Activated CD4-positive, alpha-beta T cell treated with anti-CD3 and anti-CD28 coated beads, Interleukin-2, amount 10 ng/mL, durations not matched to agents 7 days and 5 days (primary cell): ENCODE results near the gene RNU6-9. TPM values are rescaled to one million over a fixed set of nuclear protein-coding genes. Genes with fewer than 3 reads are reported as not detected.
"Not testable (repeated sequence)": the region's sequence is repeated elsewhere in the genome, so short reads cannot be mapped to it uniquely, and the experiment has no call there.

Experiments
- CTCF ChIA-PET: fragments of 350-600 bp; sonication (Branson Sonifier 250); formaldehyde crosslinking; loops from one replicate; lab custom pipeline; 2021; ENCODE audit warnings: antibody characterized with exemption; lab: Charles Lee
- POLR2A ChIA-PET: fragments of 350-600 bp; sonication (Branson Sonifier 250); formaldehyde crosslinking; loops from one replicate; lab custom pipeline; 2021; ENCODE audit warnings: antibody characterized with exemption; lab: Charles Lee
- DNase-seq: peaks from one replicate; pipeline ENCODE4 v3.0.0-alpha.2; 2020
- H3K27ac Mint-ChIP-seq: one replicate; pipeline ENCODE4 v1.8.0; 2021; ENCODE audit warnings: mild to moderate bottlenecking, moderate library complexity, mixed read lengths
- H3K27me3 Mint-ChIP-seq: one replicate; pipeline ENCODE4 v1.8.0; 2021; ENCODE audit warnings: mixed read lengths
- H3K36me3 Mint-ChIP-seq: one replicate; pipeline ENCODE4 v1.8.0; 2021; ENCODE audit warnings: low read depth, mixed read lengths
- H3K4me1 Mint-ChIP-seq: one replicate; pipeline ENCODE4 v1.8.0; 2021; ENCODE audit warnings: mixed read lengths
- H3K4me3 Mint-ChIP-seq: one replicate; pipeline ENCODE4 v1.8.0; 2021; ENCODE audit warnings: mild to moderate bottlenecking, moderate library complexity, mixed read lengths
- H3K9me3 Mint-ChIP-seq: one replicate; pipeline ENCODE4 v1.8.0; 2021; ENCODE audit warnings: mixed read lengths
- total RNA-seq, 2 experiments: library from RNA; stranded (reverse); gene quantifications; one replicate each; pipeline ENCODE4 v1.2.3, GENCODE V29; 2021

Gene RNU6-9
- total RNA-seq, 2 experiments from 2014 or later: not detected

DNA sequence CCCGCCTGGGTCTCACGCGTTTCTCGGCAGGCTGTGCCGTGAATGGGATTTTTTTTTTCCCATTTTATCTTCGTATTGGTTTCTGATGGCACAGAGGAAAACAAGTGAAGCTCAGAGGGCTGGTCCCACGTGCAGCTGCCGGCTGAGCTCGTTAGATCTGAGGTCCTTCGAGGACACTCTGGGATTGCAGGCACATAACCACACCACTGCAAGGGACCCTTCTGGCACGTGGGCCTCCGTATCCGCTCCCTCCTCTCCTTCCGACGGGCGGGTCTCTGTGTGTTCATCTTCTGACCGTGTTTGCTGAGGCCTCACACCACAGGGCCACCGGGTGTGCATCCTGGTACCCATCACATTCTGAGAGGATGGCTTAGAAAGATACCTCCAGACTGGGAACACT lies 17.2 kb upstream of the RNU6-9 start:
- H3K27me3 Mint-ChIP-seq: no peaks in the 10 kb centered on the region
- POLR2A ChIA-PET: no interaction called here
- no peaks in the 10 kb centered on the region for H3K9me3 Mint-ChIP-seq
- peaks cover 14% of the 10 kb centered on the region for H3K4me1 Mint-ChIP-seq
- no peak for DNase-seq
- H3K4me3 Mint-ChIP-seq: no peak overlapping the region
- CTCF ChIA-PET: interaction anchor here (1.3 kb wide), 1 partner anchor 33 kb away, joined by 4 read pairs; no protein-coding TSS in a partner anchor
- peaks cover 9% of the 10 kb centered on the region for H3K36me3 Mint-ChIP-seq
- H3K27ac Mint-ChIP-seq: no peak overlapping the region

DNA sequence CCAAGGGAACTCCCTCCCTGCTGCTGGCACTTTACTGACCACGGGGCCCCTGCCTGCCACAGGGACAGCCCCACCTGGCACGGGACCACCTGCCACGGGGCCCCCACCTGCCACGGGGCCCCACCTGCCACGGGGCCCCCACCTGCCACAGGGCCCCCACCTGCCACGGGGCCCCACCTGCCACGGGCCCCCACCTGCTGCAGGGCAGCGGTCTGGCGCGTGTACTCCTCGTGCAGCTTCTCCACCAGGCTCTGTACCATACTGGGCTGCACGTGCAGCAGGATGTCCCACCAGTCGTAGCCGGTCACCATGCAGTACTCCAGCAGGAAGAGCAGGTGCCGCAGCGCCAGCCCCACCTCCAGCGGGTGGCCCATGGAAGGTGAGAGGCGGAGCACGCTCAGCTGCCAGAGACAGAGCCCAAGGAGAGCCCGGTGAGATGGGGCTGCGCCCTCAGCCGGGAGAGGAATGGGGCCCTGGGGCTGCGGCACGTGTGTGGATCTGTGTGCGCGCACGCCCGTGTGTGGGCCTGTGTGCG lies 16.4 kb upstream of the RNU6-9 start:
- DNase-seq: no peak
- Mint-ChIP-seq H3K4me3 (no peak overlapping the region), H3K4me1 (peaks cover 12% of the 10 kb centered on the region), H3K27me3 (no peaks in the 10 kb centered on the region), H3K27ac (no peak overlapping the region), H3K36me3 (peaks cover 7% of the 10 kb centered on the region), H3K9me3 (no peaks in the 10 kb centered on the region)
- ChIA-PET CTCF (no interaction called here), POLR2A (no interaction called here)

DNA sequence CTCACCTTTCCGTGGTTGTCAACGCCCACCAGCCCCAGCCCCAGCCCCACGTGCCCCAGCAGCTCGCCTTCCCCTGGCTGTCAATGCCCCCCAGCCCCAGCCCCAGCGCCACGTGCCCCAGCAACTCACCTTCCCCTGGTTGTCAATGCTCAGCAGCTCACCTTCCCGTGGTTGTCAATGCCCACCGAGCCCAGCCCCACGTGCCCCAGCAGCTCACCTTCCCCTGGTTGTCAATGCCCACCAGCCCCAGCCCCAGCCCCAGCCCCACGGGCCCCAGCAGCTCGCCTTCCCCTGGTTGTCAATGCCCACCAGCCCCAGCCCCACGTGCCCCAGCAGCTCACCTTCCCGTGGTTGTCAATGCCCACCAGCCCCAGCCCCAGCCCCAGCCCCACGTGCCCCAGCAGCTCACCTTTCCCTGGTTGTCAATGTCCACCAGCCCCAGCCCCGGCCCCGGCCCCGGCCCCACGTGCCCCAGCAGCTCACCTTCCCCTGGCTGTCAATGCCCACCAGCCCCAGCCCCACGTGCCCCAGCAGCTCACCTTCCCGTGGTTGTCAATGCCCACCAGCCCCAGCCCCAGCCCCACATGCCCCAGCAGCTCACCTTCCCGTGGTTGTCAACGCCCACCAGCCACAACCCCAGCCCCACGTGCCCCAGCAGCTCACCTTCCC lies 15.2 kb upstream of the RNU6-9 start:
- H3K4me3 Mint-ChIP-seq, H3K27me3 Mint-ChIP-seq, POLR2A ChIA-PET, H3K36me3 Mint-ChIP-seq, H3K9me3 Mint-ChIP-seq, DNase-seq, H3K4me1 Mint-ChIP-seq: not testable (repeated sequence)
- H3K27ac Mint-ChIP-seq: peak overlapping the region; percentile 19
- CTCF ChIA-PET: interaction anchor here (1.3 to 1.8 kb wide), 2 partner anchors 13 to 15 kb away, joined by 3 to 6 read pairs; no protein-coding TSS in a partner anchor

DNA sequence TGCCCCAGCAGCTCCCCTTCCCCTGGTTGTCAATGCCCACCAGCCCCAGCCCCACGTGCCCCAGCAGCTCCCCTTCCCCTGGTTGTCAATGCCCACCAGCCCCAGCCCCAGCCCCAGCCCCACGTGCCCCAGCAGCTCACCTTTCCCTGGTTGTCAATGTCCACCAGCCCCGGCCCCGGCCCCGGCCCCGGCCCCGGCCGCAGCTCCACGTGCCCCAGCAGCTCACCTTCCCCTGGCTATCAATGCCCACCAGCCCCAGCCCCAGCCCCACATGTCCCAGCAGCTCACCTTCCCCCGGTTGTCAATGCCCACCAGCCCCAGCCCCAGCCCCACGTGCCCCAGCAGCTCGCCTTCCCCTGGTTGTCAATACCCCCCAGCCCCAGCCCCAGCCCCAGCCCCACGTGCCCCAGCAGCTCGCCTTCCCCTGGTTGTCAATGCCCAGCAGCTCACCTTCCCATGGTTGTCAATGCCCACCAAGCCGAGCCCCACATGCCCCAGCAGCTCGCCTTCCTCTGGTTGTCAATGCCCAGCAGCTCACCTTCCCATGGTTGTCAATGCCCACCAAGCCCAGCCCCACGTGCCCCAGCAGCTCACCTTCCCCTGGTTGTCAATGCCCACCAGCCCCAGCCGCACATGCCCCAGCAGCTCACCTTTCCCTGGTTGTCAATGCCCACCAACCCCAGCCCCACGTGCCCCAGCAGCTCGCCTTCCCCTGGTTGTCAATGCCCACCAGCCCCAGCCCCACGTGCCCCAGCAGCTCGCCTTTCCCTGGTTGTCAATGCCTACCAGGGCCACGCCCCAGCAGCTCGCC lies 14.3 kb upstream of the RNU6-9 start:
- peak overlapping the region; percentile 47 for H3K27ac Mint-ChIP-seq
- ChIA-PET CTCF (interaction anchor here (0.8 to 1.8 kb wide), 4 partner anchors 14 to 145 kb away, joined by 3 to 6 read pairs (median 3); no protein-coding TSS in a partner anchor), POLR2A (interaction anchor here (0.6 kb wide), 1 partner anchor 118 kb away, joined by 3 read pairs; no protein-coding TSS in a partner anchor)
- H3K9me3 Mint-ChIP-seq, H3K36me3 Mint-ChIP-seq, H3K27me3 Mint-ChIP-seq, DNase-seq, H3K4me3 Mint-ChIP-seq, H3K4me1 Mint-ChIP-seq: not testable (repeated sequence)

DNA sequence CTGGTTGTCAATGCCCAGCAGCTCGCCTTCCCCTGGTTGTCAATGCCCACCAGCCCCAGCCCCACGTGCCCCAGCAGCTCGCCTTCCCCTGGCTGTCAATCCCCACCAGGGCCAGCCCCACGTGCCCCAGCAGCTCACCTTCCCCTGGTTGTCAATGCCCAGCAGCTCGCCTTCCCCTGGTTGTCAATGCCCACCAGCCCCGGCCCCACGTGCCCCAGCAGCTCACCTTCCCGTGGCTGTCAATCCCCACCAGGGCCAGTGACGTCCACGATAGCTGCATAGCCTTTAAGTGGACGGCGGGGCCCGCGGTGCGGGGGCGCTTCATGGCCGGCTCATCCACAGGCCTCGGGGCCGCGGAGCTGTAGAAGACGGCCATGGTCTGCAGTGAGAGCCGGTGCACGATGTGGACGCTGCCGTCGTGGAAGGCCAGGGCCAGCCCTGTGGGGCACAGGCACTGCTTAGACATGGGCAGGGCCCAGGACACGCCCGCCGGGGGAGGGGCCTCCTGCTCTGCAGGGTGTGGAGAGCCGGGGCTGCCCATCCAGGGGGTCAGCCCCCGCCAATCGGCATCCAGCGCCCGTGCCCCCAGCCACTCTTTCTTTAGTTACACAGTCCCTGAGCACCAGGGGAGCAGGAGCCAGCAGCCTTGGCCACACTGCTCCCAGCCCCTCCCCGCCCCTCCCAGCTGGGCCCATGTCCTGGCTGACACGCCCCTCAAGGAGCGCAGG lies 13.4 kb upstream of the RNU6-9 start:
- Mint-ChIP-seq H3K27me3 (no peaks in the 10 kb centered on the region), H3K4me1 (peaks cover 1% of the 10 kb centered on the region), H3K36me3 (peaks cover 7% of the 10 kb centered on the region), H3K27ac (no peak overlapping the region), H3K9me3 (no peaks in the 10 kb centered on the region), H3K4me3 (no peak overlapping the region)
- ChIA-PET CTCF (interaction anchor here (0.8 to 1.4 kb wide), 3 partner anchors 17 to 146 kb away, joined by 3 to 4 read pairs (median 3); no protein-coding TSS in a partner anchor), POLR2A (interaction anchor here (0.6 kb wide), 1 partner anchor 117 kb away, joined by 3 read pairs; no protein-coding TSS in a partner anchor)
- DNase-seq: no peak

DNA sequence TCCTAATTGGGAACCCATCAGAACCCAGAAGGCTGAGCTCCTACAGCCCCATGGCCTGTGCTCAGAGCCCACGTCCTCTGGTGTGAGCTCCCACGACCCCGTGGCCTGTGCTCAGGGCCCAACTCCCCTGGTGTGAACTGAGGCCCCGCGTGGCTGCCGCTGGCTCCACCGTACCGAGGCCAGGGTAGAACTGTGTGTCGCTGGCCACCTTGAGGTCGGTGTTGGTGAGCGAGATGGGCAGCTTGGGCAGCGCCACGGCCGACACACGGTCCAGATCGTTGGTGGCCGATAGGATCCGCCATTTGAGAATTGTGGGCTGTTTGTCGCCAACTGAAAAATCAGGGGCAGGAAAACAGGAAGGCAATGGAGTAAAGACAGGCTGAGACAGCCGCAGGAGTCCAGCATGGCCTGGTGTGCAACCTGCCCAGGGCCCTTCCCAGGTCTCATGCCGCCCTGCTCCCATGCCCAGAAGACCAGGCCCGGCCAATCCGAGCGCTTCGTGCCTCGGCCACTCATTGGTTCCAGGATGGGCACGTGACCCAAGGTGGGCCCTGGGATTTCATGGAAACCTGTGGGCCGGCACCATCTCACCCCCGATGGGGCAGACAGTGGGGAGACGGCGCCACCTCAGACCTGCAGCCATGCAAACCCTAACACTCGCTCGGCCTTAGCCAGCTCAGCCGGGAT lies 11.8 kb upstream of the RNU6-9 start:
- H3K36me3 Mint-ChIP-seq: peaks cover 8% of the 10 kb centered on the region
- ChIA-PET POLR2A (no interaction called here), CTCF (interaction anchor here (0.6 to 1.4 kb wide), 5 partner anchors 20 to 313 kb away, joined by 3 to 7 read pairs (median 4); partner anchors contain the start of gene WDR18)

DNA sequence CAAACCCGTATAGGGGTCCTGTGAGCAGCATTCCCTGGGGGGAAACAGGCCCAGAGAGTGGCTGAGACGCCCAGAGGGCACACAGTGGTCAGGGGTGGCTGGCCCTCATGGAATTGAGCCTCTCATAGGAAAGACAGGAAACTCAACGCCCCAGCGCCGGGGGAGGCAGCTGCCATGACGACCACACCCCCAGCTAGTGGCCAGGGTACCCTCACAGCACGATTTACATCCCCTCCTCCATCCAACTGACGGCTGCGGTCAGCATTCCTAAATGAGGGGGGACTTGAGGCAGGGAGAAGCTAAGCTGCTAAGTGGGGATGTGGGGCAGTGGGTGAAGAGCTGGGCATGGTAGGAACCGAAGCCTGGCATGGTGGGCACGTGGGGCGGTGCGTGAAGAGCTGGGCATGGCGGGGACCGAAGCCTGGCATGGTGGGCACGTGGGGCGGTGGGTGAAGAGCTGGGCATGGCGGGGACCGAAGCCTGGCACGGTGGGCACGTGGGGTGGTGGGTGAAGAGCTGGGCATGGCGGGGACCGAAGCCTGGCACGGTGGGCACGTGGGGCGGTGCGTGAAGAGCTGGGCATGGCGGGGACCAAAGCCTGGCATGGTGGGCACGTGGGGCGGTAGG lies 10.3 kb upstream of the RNU6-9 start:
- Mint-ChIP-seq H3K27me3 (no peaks in the 10 kb centered on the region), H3K9me3 (no peaks in the 10 kb centered on the region), H3K4me3 (no peak overlapping the region), H3K4me1 (no peaks in the 10 kb centered on the region), H3K36me3 (peaks cover 15% of the 10 kb centered on the region), H3K27ac (no peak overlapping the region)
- ChIA-PET POLR2A (no interaction called here), CTCF (interaction anchor here (0.6 kb wide), 1 partner anchor 41 kb away, joined by 3 read pairs; no protein-coding TSS in a partner anchor)
- DNase-seq: no peak

More for the DNA sequence above, 11.8 kb upstream of the RNU6-9 start:
- DNase-seq: no peak
- no peak overlapping the region for H3K4me3 Mint-ChIP-seq
- H3K9me3 Mint-ChIP-seq: no peaks in the 10 kb centered on the region
- H3K4me1 Mint-ChIP-seq: peaks cover 1% of the 10 kb centered on the region
- no peak overlapping the region for H3K27ac Mint-ChIP-seq
- H3K27me3 Mint-ChIP-seq: no peaks in the 10 kb centered on the region

DNA sequence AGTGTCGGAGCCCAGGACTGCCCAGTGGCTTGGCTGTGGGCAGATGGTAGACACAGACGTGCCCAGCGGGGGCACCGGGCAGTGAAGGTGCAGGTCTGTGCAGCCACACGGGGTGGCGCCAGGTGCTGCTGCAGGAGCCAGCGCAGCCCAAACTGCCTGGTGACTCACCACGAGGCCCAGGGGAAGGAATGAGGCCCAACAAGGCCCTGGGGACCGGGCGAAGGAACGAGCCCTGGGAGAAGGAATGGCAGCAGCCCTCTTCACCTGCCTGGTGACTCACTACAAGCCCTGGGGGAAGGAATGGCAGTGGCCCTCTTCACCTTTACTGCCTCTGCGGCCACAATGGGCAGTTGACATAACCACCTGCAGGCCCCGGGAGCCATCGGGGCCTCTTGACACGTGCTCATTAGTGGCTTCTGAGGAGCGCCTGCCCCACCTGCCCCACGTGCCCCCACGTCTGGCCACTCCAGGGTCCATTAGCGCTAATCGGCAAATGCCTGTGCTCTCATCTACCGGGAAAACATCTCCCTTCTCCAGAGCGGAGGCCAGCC lies 9.5 kb upstream of the RNU6-9 start:
- no peak overlapping the region for H3K4me3 Mint-ChIP-seq
- no peaks in the 10 kb centered on the region for H3K27me3 Mint-ChIP-seq
- no peak for DNase-seq
- H3K27ac Mint-ChIP-seq: no peak overlapping the region
- CTCF ChIA-PET: interaction anchor here (0.6 kb wide), 1 partner anchor 42 kb away, joined by 3 read pairs; no protein-coding TSS in a partner anchor
- H3K36me3 Mint-ChIP-seq: peaks cover 15% of the 10 kb centered on the region
- H3K4me1 Mint-ChIP-seq: no peaks in the 10 kb centered on the region
- no peaks in the 10 kb centered on the region for H3K9me3 Mint-ChIP-seq
- POLR2A ChIA-PET: no interaction called here

DNA sequence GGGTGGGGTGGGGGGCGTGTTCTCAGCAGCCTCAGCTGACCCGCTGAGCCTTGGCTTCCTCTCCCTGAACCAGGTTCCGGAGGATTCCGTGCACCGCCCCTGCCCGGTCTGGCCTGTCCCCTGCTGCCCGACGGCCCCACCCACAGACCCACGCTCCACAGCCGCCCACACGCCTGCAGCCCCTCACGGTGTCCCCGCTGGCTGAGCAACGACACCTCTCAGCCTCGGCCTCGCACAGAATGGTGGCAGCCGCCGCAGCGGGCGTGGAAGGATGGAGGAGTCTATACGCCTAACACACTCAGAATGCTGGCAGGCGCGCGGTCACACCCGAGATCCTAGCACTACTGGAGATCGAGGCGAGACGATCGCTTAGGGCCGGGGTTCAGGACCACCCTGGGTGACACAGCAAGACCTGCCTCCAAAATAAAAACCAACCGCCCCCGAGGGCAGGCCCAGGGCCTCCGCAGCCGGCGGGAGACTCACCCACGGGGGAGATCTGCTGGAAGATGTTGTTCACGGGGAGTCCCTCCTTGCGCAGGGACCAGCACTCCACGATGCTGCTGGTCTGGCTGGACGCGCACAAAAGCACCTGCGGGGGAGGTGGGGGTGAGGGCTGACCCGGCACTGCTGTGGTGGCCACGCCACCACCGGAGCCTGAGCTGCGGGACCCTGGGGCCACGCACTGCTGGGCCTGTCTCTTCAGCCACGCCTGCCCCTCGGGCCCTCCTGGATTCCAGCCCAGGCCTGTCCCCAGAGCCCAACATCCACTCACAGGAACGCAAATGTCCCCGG lies 8.7 kb upstream of the RNU6-9 start:
- H3K27me3 Mint-ChIP-seq: no peaks in the 10 kb centered on the region
- ChIA-PET POLR2A (no interaction called here), CTCF (no interaction called here)
- H3K4me3 Mint-ChIP-seq: no peak overlapping the region
- no peak for DNase-seq
- no peak overlapping the region for H3K27ac Mint-ChIP-seq
- peaks cover 3% of the 10 kb centered on the region for H3K4me1 Mint-ChIP-seq
- H3K9me3 Mint-ChIP-seq: no peaks in the 10 kb centered on the region
- peaks cover 15% of the 10 kb centered on the region for H3K36me3 Mint-ChIP-seq

DNA sequence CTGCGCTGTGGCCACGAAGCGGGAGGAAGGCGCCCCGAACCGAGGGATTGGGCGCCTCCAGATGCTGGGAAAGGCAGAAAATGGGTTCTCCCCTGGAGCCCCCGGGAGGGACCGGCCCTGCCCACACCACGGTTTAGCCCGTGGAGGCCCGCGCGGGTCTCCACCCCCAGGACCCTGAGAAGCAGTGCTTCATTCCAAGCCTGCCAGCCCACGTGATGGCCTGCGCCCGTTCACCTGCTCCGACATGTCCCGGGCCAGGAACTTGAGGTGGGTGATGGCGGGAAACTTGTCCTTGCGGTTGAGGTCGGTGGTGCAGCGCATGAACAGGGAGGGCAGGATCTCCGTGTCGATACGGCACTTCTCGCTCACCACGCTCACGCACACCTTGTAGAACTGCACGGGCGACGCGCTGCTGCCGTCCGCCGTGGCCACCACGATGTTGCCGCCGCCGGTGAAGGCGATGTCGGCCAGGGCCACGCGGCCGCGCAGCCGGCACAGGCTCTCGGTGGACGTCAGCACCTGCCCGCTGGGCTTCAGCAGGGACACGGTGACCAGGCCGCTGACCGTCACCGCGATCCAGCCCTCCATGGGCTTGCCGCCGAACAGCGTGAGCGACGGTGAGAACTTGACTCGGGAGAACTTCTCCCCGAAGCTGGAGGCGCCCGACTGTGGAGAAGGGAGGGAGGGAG lies 7.6 kb upstream of the RNU6-9 start:
- ChIA-PET POLR2A (no interaction called here), CTCF (no interaction called here)
- Mint-ChIP-seq H3K27me3 (no peaks in the 10 kb centered on the region), H3K36me3 (peaks cover 15% of the 10 kb centered on the region), H3K4me1 (peaks cover 5% of the 10 kb centered on the region), H3K4me3 (no peak overlapping the region), H3K27ac (no peak overlapping the region), H3K9me3 (no peaks in the 10 kb centered on the region)
- DNase-seq: no peak
